ENCODE measurements around the gene SLC5A1.

DNA sequence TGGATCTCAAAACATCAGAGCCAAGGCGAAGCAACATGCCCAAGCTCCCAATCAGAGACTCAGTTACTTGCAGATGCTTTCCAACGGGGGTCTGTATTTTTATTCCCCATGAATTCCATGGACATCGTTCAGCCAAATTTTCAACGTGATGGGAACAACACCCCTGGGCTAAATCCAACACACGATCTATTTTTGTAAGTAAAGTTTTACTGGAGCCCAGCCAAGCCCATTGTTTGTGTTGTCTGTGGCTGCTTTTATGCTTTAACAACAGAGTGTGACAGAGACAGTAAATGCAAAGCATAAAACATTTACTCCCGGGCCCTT lies 33.7 kb downstream of the SLC5A1 start:
- TF ChIP-seq CTCF (conservative IDR thresholded peaks at IDR 0.05; ENCODE audit: low read depth in 2 of 2) (no peak), EZH2 (IDR thresholded peaks at IDR 0.05; ENCODE audit: low read depth, unreplicated experiment) (no peak), STAT1 (IDR thresholded peaks at IDR 0.05; ENCODE audit: unreplicated experiment) (no peak), REST (IDR thresholded peaks at IDR 0.05; ENCODE audit: unreplicated experiment) (no peak), POLR2AphosphoS5 (IDR thresholded peaks at IDR 0.05; ENCODE audit: low read depth) (no peak), EZH2phosphoT487 (IDR thresholded peaks at IDR 0.05; ENCODE audit: unreplicated experiment) (no peak), CREB1 (CRISPR knock-in tag; IDR thresholded peaks at IDR 0.05; ENCODE audit: low read depth) (no peak), ZNF331 (CRISPR knock-in tag; IDR thresholded peaks at IDR 0.05; ENCODE audit: low read depth) (no peak), ZNF462 (CRISPR knock-in tag; IDR thresholded peaks at IDR 0.05) (no peak), JUNB (IDR thresholded peaks at IDR 0.05; ENCODE audit: unreplicated experiment) (no peak), NANOG (IDR thresholded peaks at IDR 0.05; ENCODE audit: borderline replicate concordance) (no peak), ZNF114 (CRISPR knock-in tag; IDR thresholded peaks at IDR 0.05) (no peak), ETS1 (IDR thresholded peaks at IDR 0.05) (no peak)

Measured in GM23338 (cell line).